Stimulated activated CD4-positive, alpha-beta T cell treated with anti-CD3 and anti-CD28 coated beads, Interleukin-4, amount 100 ng/mL, for 4 hours (primary cell): ENCODE results near the gene TMSB15C.
"Not testable (repeated sequence)": the region's sequence is repeated elsewhere in the genome, so short reads cannot be mapped to it uniquely, and the experiment has no call there.

Source experiments
- DNase-seq, 2 experiments: peaks; one replicate each; pipeline ENCODE4 v3.0.0-alpha.2; 2020

The TMSB15C gene

GRCh38 chrX:104075778-104076445 is at the start of gene TMSB15C:
TSS of gene TMSB15C (minus strand) at chrX:104076236.
- DNase-seq, result not testable (repeated sequence)

- DNase-seq, result no peak
Observed at GRCh38 chrX:104122829-104123228, 46.8 kb upstream of the TMSB15C start.

DNA sequence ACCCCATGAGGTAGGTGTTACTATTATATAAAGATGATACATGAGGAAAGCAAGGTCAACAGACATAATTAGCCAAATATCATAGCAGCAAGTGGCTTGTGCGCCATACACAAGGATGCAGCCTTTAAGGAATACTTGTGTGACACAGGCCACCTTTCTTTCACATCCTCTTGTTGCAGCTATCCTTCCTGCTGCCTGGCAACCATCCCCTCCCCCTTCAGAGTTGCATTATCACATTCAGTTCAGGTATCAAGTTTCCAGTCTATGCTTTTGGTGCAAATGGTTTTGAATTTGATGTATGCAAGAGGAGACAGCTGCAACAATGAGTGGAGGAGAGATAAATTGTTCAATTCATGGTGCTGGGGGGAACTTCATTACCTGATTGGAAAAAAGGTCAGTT is 42.7 kb upstream of the TMSB15C start:
- no peak for DNase-seq

GRCh38 chrX:104117759-104118158 is 41.7 kb upstream of the TMSB15C start:
- DNase-seq, result no peak

DNA sequence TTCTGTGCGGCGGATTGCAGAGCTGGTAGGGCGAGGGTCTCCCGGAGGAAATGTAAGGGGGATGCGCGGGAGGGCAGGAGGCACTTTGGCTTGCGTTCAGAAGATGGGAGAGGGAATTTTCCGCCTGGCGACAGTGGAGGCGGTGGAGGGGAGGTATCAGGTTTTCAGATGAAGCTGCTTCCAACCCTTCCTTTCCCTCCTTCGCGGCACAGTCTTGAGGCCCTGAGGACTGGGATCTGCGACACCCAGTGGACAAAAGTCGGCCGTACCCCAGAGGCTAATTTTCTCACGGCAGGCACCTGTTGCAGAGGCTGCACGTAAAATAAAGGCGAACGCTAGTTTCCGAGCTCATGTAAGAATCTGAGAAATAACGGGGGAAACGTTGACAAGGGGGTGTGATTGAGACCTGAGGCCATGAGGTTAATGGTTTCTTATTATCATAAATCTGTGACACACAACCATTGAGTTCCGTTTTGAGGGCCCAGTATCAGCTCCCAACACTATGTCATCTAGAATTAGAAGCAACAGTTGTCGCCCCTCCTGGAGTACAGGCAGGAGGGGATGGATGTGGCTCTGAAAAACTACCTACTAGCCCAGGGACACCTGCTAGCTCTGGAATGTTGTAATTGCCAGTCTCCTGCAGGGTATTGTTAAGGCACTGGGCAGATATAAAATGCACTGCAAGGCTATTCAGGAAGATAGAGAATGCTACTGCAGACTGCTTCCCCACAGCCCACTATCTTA is 37.4 kb upstream of the TMSB15C start:
- DNase-seq, result peak; percentile 35 to 40

GRCh38 chrX:104112326-104112951 is 36.4 kb upstream of the TMSB15C start, which contains the start of gene ZCCHC18:
TSS of gene ZCCHC18 (plus strand) at chrX:104112523. CDS start at chrX:104114112, 1,589 bp downstream.
- DNase-seq, result peak; percentile 5 to 17

- DNase-seq, result not testable (repeated sequence)
Observed at GRCh38 chrX:104110491-104111240, 34.6 kb upstream of the TMSB15C start.

- no peak for DNase-seq
Observed at GRCh38 chrX:104108955-104109354, 32.9 kb upstream of the TMSB15C start.

GRCh38 chrX:104105330-104106262 is 29.6 kb upstream of the TMSB15C start:
- no peak for DNase-seq

DNA sequence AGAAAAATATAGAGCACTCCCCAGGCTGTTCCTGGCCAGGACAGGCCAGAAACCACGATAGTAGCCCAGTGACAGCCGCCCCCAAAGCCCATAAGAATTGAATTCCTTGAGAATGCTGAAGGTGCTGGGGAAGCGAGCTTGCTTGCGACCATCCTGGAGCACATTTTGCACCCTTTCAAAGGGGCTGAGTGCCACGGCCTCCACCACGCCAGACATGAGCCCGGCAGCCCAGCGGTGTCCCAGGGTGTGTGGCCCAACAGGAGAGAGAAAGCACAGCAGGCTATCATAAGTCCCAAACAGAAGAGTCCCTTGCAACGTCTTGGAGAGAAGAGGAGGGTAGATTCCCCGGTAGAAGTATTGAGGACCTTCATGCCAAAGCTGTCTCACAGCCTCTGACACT is 28.6 kb upstream of the TMSB15C start:
- DNase-seq, result no peak

- DNase-seq, result no peak
Observed at GRCh38 chrX:104098919-104099318, 22.9 kb upstream of the TMSB15C start.

GRCh38 chrX:104098151-104098808 is 22.2 kb upstream of the TMSB15C start:
- DNase-seq, result peak; percentile 10 to 23

GRCh38 chrX:104085919-104086318 is 9.9 kb upstream of the TMSB15C start:
- no peak for DNase-seq

- DNase-seq, result no peak
Observed at GRCh38 chrX:104085477-104085876, 9.4 kb upstream of the TMSB15C start.

- no peak for DNase-seq
Observed at GRCh38 chrX:104084534-104085277, 8.7 kb upstream of the TMSB15C start.

- DNase-seq, result no peak
Observed at GRCh38 chrX:104084063-104084462, 8.0 kb upstream of the TMSB15C start.

DNA sequence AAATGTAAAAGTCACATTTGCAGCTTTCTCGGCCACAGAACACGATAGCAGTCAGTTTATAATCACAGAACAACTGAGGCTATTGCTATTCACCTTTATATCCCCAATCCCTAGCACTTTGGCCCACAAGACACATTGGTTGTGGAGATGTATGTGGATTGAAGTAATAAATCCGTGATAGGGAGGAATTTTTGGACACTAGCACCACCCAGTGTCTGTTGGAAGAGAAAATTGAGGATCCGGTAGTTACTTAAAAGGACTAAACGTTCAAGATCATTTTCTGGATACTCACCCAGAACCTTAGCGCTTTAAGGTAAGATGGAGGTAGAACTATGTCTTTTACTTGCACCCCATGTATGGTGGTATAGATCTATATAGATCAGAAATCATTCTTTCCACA is 1.8 kb upstream of the TMSB15C start:
- DNase-seq, result not testable (repeated sequence)

DNA sequence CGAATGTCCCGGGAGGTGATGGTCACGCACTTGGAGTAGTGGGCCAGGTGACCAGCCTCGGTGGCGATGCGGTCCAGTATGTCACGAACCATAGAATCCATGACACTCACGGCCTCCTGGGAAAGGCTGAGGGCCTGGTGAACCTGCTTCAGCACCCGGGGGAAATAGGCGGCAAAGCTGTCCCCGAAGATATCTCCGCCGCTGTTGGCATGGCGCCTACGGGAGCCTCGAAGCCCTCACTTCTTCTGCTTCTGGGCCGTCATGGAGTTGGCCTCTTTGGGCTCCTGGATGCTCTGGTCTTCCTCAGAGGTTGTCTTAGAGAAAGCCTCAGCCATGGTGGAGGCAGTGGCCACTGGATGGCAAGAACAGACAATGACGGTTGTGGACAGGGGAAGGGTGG is 13.4 kb downstream of the TMSB15C start:
- DNase-seq, result not testable (repeated sequence)

- DNase-seq, result not testable (repeated sequence)
Observed at GRCh38 chrX:104054956-104055355, 21.1 kb downstream of the TMSB15C start.

DNA sequence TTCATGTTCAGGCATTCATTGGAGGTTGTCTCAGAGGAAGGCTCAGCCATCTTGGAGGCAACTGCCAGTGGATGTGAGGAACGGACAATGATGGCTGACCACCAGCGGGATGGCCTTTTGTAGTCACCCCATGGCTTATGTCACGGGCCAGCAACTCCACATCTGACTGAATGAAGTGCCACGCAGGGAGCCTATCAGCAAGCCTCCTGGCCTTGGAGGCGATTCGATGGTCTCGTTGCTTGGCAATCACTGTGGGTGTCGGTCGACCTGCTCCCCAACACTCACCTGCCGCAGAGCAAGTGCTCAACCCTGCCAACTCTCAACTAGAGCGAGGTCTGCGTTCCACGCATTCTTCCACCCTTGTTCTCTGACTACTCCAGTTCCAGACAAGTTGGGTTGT is 28.9 kb downstream of the TMSB15C start:
- no peak for DNase-seq

DNA sequence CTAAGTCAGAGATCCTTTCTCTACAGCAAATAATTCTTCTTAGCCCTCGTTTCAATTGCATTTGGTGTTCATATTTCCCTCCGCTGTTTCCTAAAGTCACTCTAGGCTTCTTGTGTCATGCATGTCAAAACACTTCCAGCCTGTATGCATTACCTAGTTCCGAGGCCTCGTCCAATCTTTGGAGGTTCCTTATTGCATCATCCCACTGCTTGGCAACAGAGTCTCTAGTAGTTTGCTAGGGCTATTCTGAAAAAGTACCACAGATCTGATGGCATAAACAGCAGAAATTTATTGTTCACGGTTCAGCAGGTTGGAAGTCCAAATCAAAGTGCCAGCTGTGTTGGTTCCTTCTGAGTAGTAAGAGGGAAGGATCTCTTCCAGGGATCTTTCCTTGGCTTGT is 30.4 kb downstream of the TMSB15C start:
- DNase-seq, result no peak
